ENCODE data around the gene BMPR1A. TPM values are rescaled to one million over a fixed set of nuclear protein-coding genes. Genes with fewer than 3 reads are reported as not detected.
A peak's percentile ranks its signal among the peaks of the same experiment; 100 is the strongest.

Gene BMPR1A
- total RNA-seq, 2 donors from 2014 or later: 69.4 to 96.4 TPM

- no peak overlapping the region for H3K27ac ChIP-seq (ENCODE audit: low read depth, low read length)
- no peaks in the 10 kb centered on the region for H3K27me3 ChIP-seq (ENCODE audit: control insufficient read depth, insufficient read depth, low read length, poor library complexity, severe bottlenecking)
- peak; percentile 63 for DNase-seq
- Mint-ChIP-seq H3K4me1 (peaks cover 33% of the 10 kb centered on the region), H3K4me3 (no peak overlapping the region), H3K27me3 (ENCODE audit: insufficient read depth) (no peaks in the 10 kb centered on the region), H3K27ac (peak overlapping the region; percentile 91), H3K9me3 (no peaks in the 10 kb centered on the region), H3K36me3 (ENCODE audit: low read depth) (no peaks in the 10 kb centered on the region)
- H3K4me1 ChIP-seq (ENCODE audit: control insufficient read depth, insufficient read depth, low read length): peaks cover 2% of the 10 kb centered on the region
- no peak overlapping the region for H3K9ac ChIP-seq (ENCODE audit: extremely low read depth, low read length, poor library complexity, severe bottlenecking)
- peaks cover 10% of the 10 kb centered on the region for H3K36me3 ChIP-seq (ENCODE audit: control insufficient read depth, insufficient read depth, low read length)
- TF ChIP-seq, protein P1, sequence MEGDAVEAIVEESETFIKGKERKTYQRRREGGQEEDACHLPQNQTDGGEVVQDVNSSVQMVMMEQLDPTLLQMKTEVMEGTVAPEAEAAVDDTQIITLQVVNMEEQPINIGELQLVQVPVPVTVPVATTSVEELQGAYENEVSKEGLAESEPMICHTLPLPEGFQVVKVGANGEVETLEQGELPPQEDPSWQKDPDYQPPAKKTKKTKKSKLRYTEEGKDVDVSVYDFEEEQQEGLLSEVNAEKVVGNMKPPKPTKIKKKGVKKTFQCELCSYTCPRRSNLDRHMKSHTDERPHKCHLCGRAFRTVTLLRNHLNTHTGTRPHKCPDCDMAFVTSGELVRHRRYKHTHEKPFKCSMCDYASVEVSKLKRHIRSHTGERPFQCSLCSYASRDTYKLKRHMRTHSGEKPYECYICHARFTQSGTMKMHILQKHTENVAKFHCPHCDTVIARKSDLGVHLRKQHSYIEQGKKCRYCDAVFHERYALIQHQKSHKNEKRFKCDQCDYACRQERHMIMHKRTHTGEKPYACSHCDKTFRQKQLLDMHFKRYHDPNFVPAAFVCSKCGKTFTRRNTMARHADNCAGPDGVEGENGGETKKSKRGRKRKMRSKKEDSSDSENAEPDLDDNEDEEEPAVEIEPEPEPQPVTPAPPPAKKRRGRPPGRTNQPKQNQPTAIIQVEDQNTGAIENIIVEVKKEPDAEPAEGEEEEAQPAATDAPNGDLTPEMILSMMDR (conservative IDR thresholded peaks at IDR 0.05): no peak
- no peaks in the 10 kb centered on the region for H3K9me3 ChIP-seq (ENCODE audit: control insufficient read depth, low read length)
- 69 to 74% methylated on average over 4 of the region's 4 CpGs for WGBS, 2 experiments (ENCODE audit: insufficient coverage in 1 of 2, insufficient read length in 1 of 2)
- no peak overlapping the region for H3K4me3 ChIP-seq (ENCODE audit: low read length)
Observed at GRCh38 chr10:86824151-86824550, 67.7 kb downstream of the BMPR1A start.

DNA sequence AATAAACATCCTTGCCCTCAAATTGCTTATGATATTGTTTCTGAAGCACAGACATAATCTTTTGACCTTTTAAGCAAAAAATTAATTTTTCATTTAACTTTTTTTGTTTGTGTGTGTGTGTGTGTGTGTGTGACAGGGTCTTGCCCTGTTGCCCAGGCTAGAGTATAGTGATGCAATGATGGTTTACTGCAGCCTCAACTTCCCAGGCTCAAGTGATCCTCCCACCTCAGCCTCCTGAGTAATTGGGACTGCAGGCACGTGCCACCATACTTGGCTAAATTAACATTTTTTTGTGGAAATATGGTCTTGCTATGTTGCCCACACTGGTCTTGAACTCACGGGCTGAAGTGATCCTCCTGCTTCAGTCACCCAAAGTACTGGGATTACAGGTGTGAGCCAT lies 68.9 kb downstream of the BMPR1A start:
- Mint-ChIP-seq H3K4me1 (peaks cover 45% of the 10 kb centered on the region), H3K36me3 (ENCODE audit: low read depth) (no peaks in the 10 kb centered on the region), H3K27me3 (ENCODE audit: insufficient read depth) (no peaks in the 10 kb centered on the region), H3K27ac (no peak overlapping the region), H3K4me3 (no peak overlapping the region), H3K9me3 (no peaks in the 10 kb centered on the region)
- no peak overlapping the region for H3K4me3 ChIP-seq (ENCODE audit: low read length)
- TF ChIP-seq, protein P1 (conservative IDR thresholded peaks at IDR 0.05): no peak
- H3K27me3 ChIP-seq (ENCODE audit: control insufficient read depth, insufficient read depth, low read length, poor library complexity, severe bottlenecking): no peaks in the 10 kb centered on the region
- H3K4me1 ChIP-seq (ENCODE audit: control insufficient read depth, insufficient read depth, low read length): peaks cover 2% of the 10 kb centered on the region
- DNase-seq: no peak
- H3K36me3 ChIP-seq (ENCODE audit: control insufficient read depth, insufficient read depth, low read length): peaks cover 10% of the 10 kb centered on the region
- no peak overlapping the region for H3K9ac ChIP-seq (ENCODE audit: extremely low read depth, low read length, poor library complexity, severe bottlenecking)
- WGBS, 2 experiments (ENCODE audit: insufficient coverage in 1 of 2, insufficient read length in 1 of 2): 80 to 91% methylated on average over 2 of the region's 2 CpGs
- no peaks in the 10 kb centered on the region for H3K9me3 ChIP-seq (ENCODE audit: control insufficient read depth, low read length)
- H3K27ac ChIP-seq (ENCODE audit: low read depth, low read length): no peak overlapping the region

DNA sequence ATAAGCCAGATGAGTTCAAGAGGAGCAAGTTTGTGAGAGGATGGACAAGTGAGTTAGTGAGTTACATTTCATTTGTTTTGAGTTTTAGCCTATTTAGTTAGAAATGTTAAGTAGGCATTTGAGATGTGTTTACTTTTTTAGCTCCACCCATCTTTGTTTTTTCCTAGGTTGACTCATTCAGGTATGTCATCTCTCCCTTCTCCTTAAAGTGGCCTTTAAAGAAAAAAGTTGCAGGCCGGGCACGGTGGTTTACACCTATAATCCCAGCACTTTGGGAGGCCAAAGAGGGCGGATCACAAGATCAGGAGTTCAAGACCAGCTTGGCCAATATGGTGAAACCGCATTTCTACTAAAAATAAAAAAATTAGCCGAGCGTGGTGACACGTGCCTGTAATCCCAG lies 71.2 kb downstream of the BMPR1A start:
- Mint-ChIP-seq H3K36me3 (ENCODE audit: low read depth) (peaks cover 8% of the 10 kb centered on the region), H3K9me3 (no peaks in the 10 kb centered on the region), H3K4me1 (peaks cover 50% of the 10 kb centered on the region), H3K4me3 (no peak overlapping the region), H3K27ac (peak overlapping the region; percentile 74), H3K27me3 (ENCODE audit: insufficient read depth) (no peaks in the 10 kb centered on the region)
- H3K27ac ChIP-seq (ENCODE audit: low read depth, low read length): no peak overlapping the region
- no peaks in the 10 kb centered on the region for H3K27me3 ChIP-seq (ENCODE audit: control insufficient read depth, insufficient read depth, low read length, poor library complexity, severe bottlenecking)
- no peak overlapping the region for H3K9ac ChIP-seq (ENCODE audit: extremely low read depth, low read length, poor library complexity, severe bottlenecking)
- peak; percentile 71 for DNase-seq
- peaks cover 2% of the 10 kb centered on the region for H3K4me1 ChIP-seq (ENCODE audit: control insufficient read depth, insufficient read depth, low read length)
- TF ChIP-seq, protein P1 (conservative IDR thresholded peaks at IDR 0.05): no peak
- peaks cover 18% of the 10 kb centered on the region for H3K36me3 ChIP-seq (ENCODE audit: control insufficient read depth, insufficient read depth, low read length)
- no peak overlapping the region for H3K4me3 ChIP-seq (ENCODE audit: low read length)
- WGBS, 2 experiments (ENCODE audit: insufficient coverage in 1 of 2, insufficient read length in 1 of 2): 82 to 93% methylated on average over 7 of the region's 7 CpGs
- H3K9me3 ChIP-seq (ENCODE audit: control insufficient read depth, low read length): no peaks in the 10 kb centered on the region
